Spleen (tissue), 11 donors: ENCODE measurements around the gene EOLA2. TPM values are rescaled to one million over a fixed set of nuclear protein-coding genes. Genes with fewer than 3 reads are reported as not detected.
"Not testable (repeated sequence)": the region's sequence is repeated elsewhere in the genome, so short reads cannot be mapped to it uniquely, and the experiment has no call there.

ENCODE experiments used
- DNase-seq: peaks from one replicate; pipeline ENCODE4 v3.0.0-alpha.2; 2020
- H3K27ac ChIP-seq, 8 donors: fragments of 200-600 bp; sonication (generic) in 7 of 8; 1 replicate in 4 of 8; 2 replicates in 4 of 8; pipeline versions ENCODE4 v1.5.0 to v1.8.0; 2016 to 2021; ENCODE audit warnings: inconsistent platforms in 4 of 8, mild to moderate bottlenecking in 4 of 8, moderate library complexity in 1 of 8
- H3K27me3 ChIP-seq, 7 donors: fragments of 200-600 bp; sonication (generic) in 6 of 7; replicated peaks in 1 of 7; 1 replicate in 4 of 7; 2 replicates in 3 of 7; pipeline versions ENCODE4 v1.5.0 to v1.8.0; 2016 to 2021; ENCODE audit warnings: inconsistent platforms in 3 of 7, mild to moderate bottlenecking in 1 of 7
- H3K36me3 ChIP-seq, 6 donors: fragments of 200-600 bp; sonication (generic) in 5 of 6; 1 replicate in 4 of 6; 2 replicates in 2 of 6; pipeline versions ENCODE4 v1.5.0 to v1.8.0; 2016 to 2021; ENCODE audit warnings: inconsistent platforms in 2 of 6
- H3K4me1 ChIP-seq, 6 donors: fragments of 200-600 bp; sonication (generic) in 5 of 6; 1 replicate in 3 of 6; 2 replicates in 3 of 6; pipeline versions ENCODE4 v1.5.0 to v1.8.0; 2016 to 2021; ENCODE audit warnings: inconsistent platforms in 3 of 6
- H3K4me3 ChIP-seq, 8 donors: fragments of 200-600 bp; sonication (generic) in 7 of 8; 1 replicate in 4 of 8; 2 replicates in 4 of 8; pipeline versions ENCODE4 v1.5.0 to v1.8.0; 2016 to 2021; ENCODE audit warnings: inconsistent platforms in 4 of 8, mild to moderate bottlenecking in 4 of 8, moderate library complexity in 2 of 8
- H3K9me3 ChIP-seq, 8 donors: fragments of 200-600 bp; sonication (generic) in 7 of 8; 1 replicate in 4 of 8; 2 replicates in 4 of 8; pipeline versions ENCODE4 v1.5.0 to v1.8.0; 2016 to 2021; ENCODE audit warnings: inconsistent platforms in 4 of 8
- POLR2A ChIP-seq, 3 donors: fragments of 450-650 bp; IDR thresholded peaks; one replicate each; pipeline ENCODE4 v1.5.1; 2017; ENCODE audit warnings: antibody characterized with exemption in 3 of 3, mild to moderate bottlenecking in 1 of 3
- POLR2AphosphoS5 ChIP-seq, 3 donors: sonication (generic); formaldehyde crosslinking; IDR thresholded peaks; one replicate each; pipeline ENCODE4 v1.5.1; 2017; ENCODE audit warnings: antibody characterized with exemption in 3 of 3
- WGBS, 5 donors: extraction: QIAGEN DNeasy Blood & Tissue Kit in 3 of 5; methylation state at CpG; one replicate each; pipeline versions ENCODE4 v1.1.5 to v1.1.7; 2013 to 2018; 5-methylcytosine and 5-hydroxymethylcytosine counted together
- intact Hi-C: fragments of 100-400 bp; cut with DNase I; formaldehyde crosslinking; loops from one replicate; pipeline ENCODE4 v1.15.0; 2023; ENCODE audit warnings: low total_unique reads
- polyA plus RNA-seq, 3 donors: library from polyadenylated mRNA; stranded (reverse); fragments of 200-250 nt; gene quantifications; one replicate each; pipeline ENCODE4 v1.2.1, GENCODE V29; 2013
- total RNA-seq, 7 donors: library from RNA; depleted of rRNA in 3 of 7; stranded (reverse); fragments of >200 nt in 3 of 7; fragmentation: NEBNext Ultra II Directional in 4 of 7; extraction: Animal tissue kit (Norgen Biotek cat#: 25700) in 4 of 7; gene quantifications; one replicate each; pipeline versions ENCODE4 v1.1.0 to v1.2.1, GENCODE V29; 2016 to 2021
- TF ChIP-seq, protein P1 (sequence below), 11 experiments: fragments of 200-600 bp in 7 of 11; fragments of 450-650 bp in 4 of 11; sonication (generic) in 4 of 11; IDR thresholded peaks in 8 of 11; conservative IDR thresholded peaks in 3 of 11; 1 replicate in 7 of 11; 2 replicates in 4 of 11; pipeline versions ENCODE4 v1.4.0 to v1.8.0; 2016 to 2021; ENCODE audit warnings: antibody characterized with exemption in 11 of 11, inconsistent platforms in 4 of 11, mild to moderate bottlenecking in 1 of 11
- donor health status: healthy with polysubstance abuse.
- donor health status: DM: no; HTN: no; CAD: no; lungs with moderate emphysema.
- donor health status: DM: no; HTN: no; CAD: no.
- donor health status: Bipolar disorder and iron deficiency.
- donor health status: healthy.
- donor health status: DM: no; HTN: no; CAD: no.
- donor health status: DM: yes; HTN: yes; CAD: no.

EOLA2 gene
- total and polyA plus RNA-seq, 10 donors, result 14.9 to 55.3 (median 34.9) TPM

DNA sequence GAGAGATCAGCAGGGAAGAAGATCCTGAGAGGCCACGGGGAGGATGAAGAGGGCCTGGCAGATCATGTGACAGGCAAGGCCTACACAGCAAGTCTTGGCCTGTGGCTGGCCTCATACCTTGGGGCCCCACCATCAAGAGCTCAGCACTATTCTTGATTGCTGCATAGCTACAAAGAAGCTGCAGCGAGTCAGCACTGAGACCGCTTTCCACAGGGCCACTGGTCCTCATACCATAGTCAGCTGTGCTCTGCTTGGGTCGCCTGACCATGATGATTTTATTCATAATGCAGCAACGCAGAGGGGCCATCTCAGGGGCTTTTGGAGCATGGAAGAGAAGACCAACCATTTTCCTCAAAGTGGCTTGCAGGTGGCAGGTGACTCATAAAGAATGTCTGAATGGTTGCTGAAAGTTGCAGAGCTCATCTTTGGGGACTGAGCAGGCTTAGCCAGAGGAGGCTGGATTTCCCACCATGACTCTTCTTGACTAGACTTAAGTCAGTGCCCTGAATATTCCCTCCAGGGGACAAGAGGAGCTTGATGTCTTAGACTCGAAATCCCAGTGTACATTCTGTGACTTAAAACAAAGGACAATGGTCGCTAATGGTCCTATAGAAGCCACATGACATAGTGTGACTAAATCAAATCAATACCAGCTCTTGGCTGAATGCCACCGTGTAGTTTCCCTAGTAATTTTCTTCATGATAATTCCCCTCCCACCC is 10.9 kb downstream of the EOLA2 start:
- H3K4me3 ChIP-seq, H3K4me1 ChIP-seq, H3K27me3 ChIP-seq, DNase-seq, intact Hi-C loops, H3K27ac ChIP-seq, H3K9me3 ChIP-seq: not testable (repeated sequence)
- 83 to 100% (median 89%) methylated on average over 1 of the region's 8 CpGs; no CpG with 5 or more reads in 2 of the 5 donors for WGBS, 5 donors
- H3K36me3 ChIP-seq, result peaks cover 0 to 12% (median 0%) of the 10 kb centered on the region in 6 donors

DNA sequence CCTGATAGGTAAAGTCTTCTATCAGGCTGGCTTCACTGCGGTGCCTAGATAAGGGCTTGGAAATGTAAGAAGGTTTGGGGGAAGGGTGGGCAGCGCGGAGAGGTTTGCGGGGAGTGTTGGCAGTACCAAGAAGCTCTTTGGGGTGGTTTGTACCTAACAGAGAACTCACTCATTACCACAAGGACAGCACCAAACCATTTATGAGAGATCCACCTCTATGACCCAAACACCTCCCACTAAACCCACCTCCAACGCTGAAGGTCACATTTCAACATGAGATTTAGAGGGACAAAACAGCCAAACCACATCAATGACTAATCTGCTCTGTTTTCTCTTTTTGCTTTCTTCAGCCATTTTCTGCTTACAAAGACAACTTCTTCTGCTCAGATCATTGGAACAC is 13.9 kb downstream of the EOLA2 start:
- H3K4me3 ChIP-seq, H3K27ac ChIP-seq, intact Hi-C loops, H3K36me3 ChIP-seq, H3K4me1 ChIP-seq, DNase-seq, H3K9me3 ChIP-seq, H3K27me3 ChIP-seq: not testable (repeated sequence)
- no CpG with 5 or more reads among the region's 5 CpGs for WGBS, 5 donors

DNA sequence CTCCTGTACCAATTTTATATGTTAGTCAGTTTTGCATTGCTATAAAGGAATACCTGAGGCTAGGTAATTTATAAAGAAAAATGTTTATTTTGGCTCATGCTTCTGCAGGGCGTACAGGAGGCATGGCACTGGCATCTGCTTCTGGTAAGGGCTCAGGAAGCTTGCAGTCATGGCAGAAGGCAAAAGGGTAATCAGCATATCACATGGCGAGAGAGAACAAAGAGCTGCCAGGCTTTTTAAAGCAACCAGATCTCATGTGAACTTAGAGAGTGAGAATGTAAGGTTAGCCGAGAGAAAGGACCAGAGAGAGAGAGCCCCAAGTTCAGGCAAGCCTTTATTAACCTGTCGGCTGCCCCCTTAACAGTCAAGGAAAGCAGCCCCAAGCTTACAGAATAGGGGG is 14.5 kb downstream of the EOLA2 start:
- H3K27me3 ChIP-seq, H3K36me3 ChIP-seq, H3K4me3 ChIP-seq, H3K9me3 ChIP-seq, intact Hi-C loops, H3K4me1 ChIP-seq, DNase-seq, H3K27ac ChIP-seq: not testable (repeated sequence)
- WGBS, 5 donors, result no CpG with 5 or more reads among the region's 4 CpGs

DNA sequence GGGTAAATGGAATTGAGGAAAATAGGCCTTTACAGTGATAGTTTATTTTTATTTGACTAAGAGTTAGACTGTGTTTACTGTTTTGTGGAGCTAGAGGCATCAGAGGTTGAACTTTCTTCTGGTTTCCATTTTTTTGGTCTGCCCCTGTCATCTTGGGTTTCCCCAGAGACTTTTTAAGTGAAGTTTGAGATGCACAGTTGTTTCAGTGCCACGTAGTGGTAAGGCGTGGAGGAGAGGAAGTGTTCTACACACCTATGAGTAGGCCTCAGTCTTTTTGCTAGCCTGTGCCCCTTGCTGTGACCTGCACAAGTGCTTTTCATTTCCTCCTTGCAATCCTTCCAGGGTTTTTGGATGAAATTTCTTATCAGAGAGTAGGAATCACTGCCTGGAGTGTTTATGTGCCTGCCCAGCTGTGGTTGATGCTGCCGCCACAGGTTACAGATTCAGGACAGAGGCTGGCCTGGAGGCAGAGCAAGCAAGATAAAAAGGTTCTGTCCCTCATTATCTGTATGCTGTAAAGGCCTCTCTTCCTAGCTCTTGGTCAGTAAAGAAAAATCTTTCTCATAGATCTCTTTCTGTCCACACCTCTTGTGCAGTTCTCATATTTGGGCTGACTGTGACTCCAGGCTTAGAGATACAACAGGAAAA is 21.4 kb downstream of the EOLA2 start:
- 57 to 76% (median 69%) methylated on average over 3 of the region's 3 CpGs for WGBS, 5 donors
- Histone ChIP-seq H3K27me3 (no peaks in the 10 kb centered on the region), H3K9me3 (peaks cover 0 to 21% (median 0%) of the 10 kb centered on the region in 8 donors), H3K4me3 (no peak overlapping the region), H3K36me3 (no peaks in the 10 kb centered on the region), H3K4me1 (no peaks in the 10 kb centered on the region), H3K27ac (no peak overlapping the region)
- DNase-seq, result no peak
- intact Hi-C loops, result no loop called here
- TF ChIP-seq, protein P1, sequence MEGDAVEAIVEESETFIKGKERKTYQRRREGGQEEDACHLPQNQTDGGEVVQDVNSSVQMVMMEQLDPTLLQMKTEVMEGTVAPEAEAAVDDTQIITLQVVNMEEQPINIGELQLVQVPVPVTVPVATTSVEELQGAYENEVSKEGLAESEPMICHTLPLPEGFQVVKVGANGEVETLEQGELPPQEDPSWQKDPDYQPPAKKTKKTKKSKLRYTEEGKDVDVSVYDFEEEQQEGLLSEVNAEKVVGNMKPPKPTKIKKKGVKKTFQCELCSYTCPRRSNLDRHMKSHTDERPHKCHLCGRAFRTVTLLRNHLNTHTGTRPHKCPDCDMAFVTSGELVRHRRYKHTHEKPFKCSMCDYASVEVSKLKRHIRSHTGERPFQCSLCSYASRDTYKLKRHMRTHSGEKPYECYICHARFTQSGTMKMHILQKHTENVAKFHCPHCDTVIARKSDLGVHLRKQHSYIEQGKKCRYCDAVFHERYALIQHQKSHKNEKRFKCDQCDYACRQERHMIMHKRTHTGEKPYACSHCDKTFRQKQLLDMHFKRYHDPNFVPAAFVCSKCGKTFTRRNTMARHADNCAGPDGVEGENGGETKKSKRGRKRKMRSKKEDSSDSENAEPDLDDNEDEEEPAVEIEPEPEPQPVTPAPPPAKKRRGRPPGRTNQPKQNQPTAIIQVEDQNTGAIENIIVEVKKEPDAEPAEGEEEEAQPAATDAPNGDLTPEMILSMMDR (IDR thresholded peaks at IDR 0.05 in 8 of 11, conservative IDR thresholded peaks at IDR 0.05 in 3 of 11), result no peak
- TF ChIP-seq POLR2AphosphoS5 (IDR thresholded peaks at IDR 0.05) (no peak), POLR2A (IDR thresholded peaks at IDR 0.05) (no peak)

DNA sequence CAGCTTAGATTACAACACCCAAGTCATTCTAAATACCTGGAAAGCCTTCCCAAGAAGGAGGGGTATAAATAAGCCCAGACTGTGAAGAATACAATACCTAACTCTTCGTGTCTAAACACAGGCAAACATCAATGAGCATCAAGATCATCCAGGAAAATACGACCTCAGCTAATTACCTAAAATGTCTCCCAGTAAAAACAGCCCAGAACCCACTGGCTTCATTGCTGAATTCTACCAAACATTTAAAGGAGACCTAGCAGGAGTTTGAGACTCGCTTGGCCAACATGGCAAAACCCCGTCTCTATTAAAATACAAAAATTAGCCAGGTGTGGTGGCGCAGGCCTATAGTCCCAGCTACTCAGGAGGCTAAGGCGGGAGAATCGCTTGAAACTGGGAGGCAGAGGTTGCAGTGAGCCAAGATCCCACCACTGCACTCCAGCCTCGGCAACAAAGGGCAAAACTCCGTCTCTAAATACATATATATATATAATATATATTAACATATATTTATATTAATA is 28.1 kb downstream of the EOLA2 start:
- WGBS, 5 donors, result 91 to 99% (median 98%) methylated on average over 9 of the region's 9 CpGs
- Histone ChIP-seq H3K9me3 (peaks cover 0 to 21% (median 0%) of the 10 kb centered on the region in 8 donors), H3K27ac (no peak overlapping the region), H3K4me1 (no peaks in the 10 kb centered on the region), H3K36me3 (no peaks in the 10 kb centered on the region), H3K4me3 (no peak overlapping the region), H3K27me3 (no peaks in the 10 kb centered on the region)
- TF ChIP-seq, protein P1 (IDR thresholded peaks at IDR 0.05 in 8 of 11, conservative IDR thresholded peaks at IDR 0.05 in 3 of 11), result no peak
- TF ChIP-seq POLR2AphosphoS5 (IDR thresholded peaks at IDR 0.05) (no peak), POLR2A (IDR thresholded peaks at IDR 0.05) (no peak)
- intact Hi-C loops, result no loop called here
- DNase-seq, result no peak
